Ureter (tissue), 1 donor: ENCODE results near the gene LHPP. TPM values are rescaled to one million over a fixed set of nuclear protein-coding genes. Genes with fewer than 3 reads are reported as not detected.
"Not testable (repeated sequence)": the region's sequence is repeated elsewhere in the genome, so short reads cannot be mapped to it uniquely, and the experiment has no call there.

Experiments used
- DNase-seq: peaks from one replicate; pipeline ENCODE4 v3.0.0-alpha.2; 2020; ENCODE audit warnings: low spot score
- total RNA-seq: library from RNA; stranded (reverse); gene quantifications from one replicate; pipeline ENCODE4 v1.2.4, GENCODE V29; 2023
- donor health status: DM: yes; HTN: yes; CAD: no.

LHPP gene
- total RNA-seq, 1 donor from 2014 or later, result 37.9 TPM

- DNase-seq, result no peak
These were observed 109.0 kb downstream of the LHPP start for GRCh38 chr10:124570646-124571045.

- no peak for DNase-seq
These were observed 111.1 kb downstream of the LHPP start for GRCh38 chr10:124572751-124573150.

GRCh38 chr10:124573726-124574455 lies 112.3 kb downstream of the LHPP start:
- no peak for DNase-seq

GRCh38 chr10:124574456-124575070 lies 112.9 kb downstream of the LHPP start:
- DNase-seq, result no peak

- DNase-seq, result no peak
These were observed 113.7 kb downstream of the LHPP start for GRCh38 chr10:124575107-124576035.

- no peak for DNase-seq
These were observed 115.2 kb downstream of the LHPP start for GRCh38 chr10:124576526-124577420.

GRCh38 chr10:124577651-124578050 lies 116.0 kb downstream of the LHPP start:
- DNase-seq, result no peak

GRCh38 chr10:124578231-124579010 lies 116.8 kb downstream of the LHPP start:
- no peak for DNase-seq

- no peak for DNase-seq
These were observed 117.4 kb downstream of the LHPP start for GRCh38 chr10:124579011-124579399.

GRCh38 chr10:124586142-124586541 lies 124.5 kb downstream of the LHPP start:
- DNase-seq, result no peak

- no peak for DNase-seq
These were observed 126.2 kb downstream of the LHPP start for GRCh38 chr10:124587811-124588211.

GRCh38 chr10:124588341-124588735 lies 126.7 kb downstream of the LHPP start:
- DNase-seq, result not testable (repeated sequence)

- peak; percentile 70 for DNase-seq
These were observed 127.3 kb downstream of the LHPP start for GRCh38 chr10:124588736-124589490.

GRCh38 chr10:124589491-124590041 lies 127.9 kb downstream of the LHPP start:
- DNase-seq, result no peak

GRCh38 chr10:124590216-124591122 lies 128.8 kb downstream of the LHPP start:
- no peak for DNase-seq

GRCh38 chr10:124591123-124591495 lies 129.5 kb downstream of the LHPP start:
- DNase-seq, result no peak

- DNase-seq, result no peak
These were observed 130.5 kb downstream of the LHPP start for GRCh38 chr10:124592101-124592500.

GRCh38 chr10:124592736-124593430 lies 131.3 kb downstream of the LHPP start:
- DNase-seq, result no peak
